Sigmoid colon (tissue), 4 donors: ENCODE results near the gene HIVEP1.

Source experiments
- CTCF ChIP-seq, 4 experiments: fragments of 450-650 bp in 3 of 4; fragments of 200-600 bp in 1 of 4; IDR thresholded peaks; one replicate each; pipeline ENCODE4 v1.5.1; 2016 to 2019; ENCODE audit warnings: antibody characterized with exemption in 4 of 4, mild to moderate bottlenecking in 3 of 4, moderate library complexity in 2 of 4
- EP300 ChIP-seq, 4 donors: sonication (generic); formaldehyde crosslinking; IDR thresholded peaks; one replicate each; pipeline ENCODE4 v1.6.1; 2017; ENCODE audit warnings: antibody characterized with exemption in 4 of 4
- POLR2A ChIP-seq, 2 donors: fragments of 450-650 bp; IDR thresholded peaks; one replicate each; pipeline ENCODE4 v1.6.1; 2016; ENCODE audit warnings: antibody characterized with exemption in 2 of 2, mild to moderate bottlenecking in 2 of 2, moderate library complexity in 2 of 2
- POLR2AphosphoS5 ChIP-seq, 4 donors: sonication (generic); formaldehyde crosslinking; IDR thresholded peaks; one replicate each; pipeline ENCODE4 v1.6.1; 2017; ENCODE audit warnings: antibody characterized with exemption in 4 of 4

GRCh38 chr6:12198851-12199250 is 186.7 kb downstream of the HIVEP1 start:
- TF ChIP-seq POLR2A (IDR thresholded peaks at IDR 0.05) = no peak
- no peak for TF ChIP-seq POLR2AphosphoS5 (IDR thresholded peaks at IDR 0.05)
- no peak for TF ChIP-seq CTCF (IDR thresholded peaks at IDR 0.05)
- no peak for TF ChIP-seq EP300 (IDR thresholded peaks at IDR 0.05)
